CD14-positive monocyte (primary cell): ENCODE results near the gene MACROD2. TPM values are rescaled to one million over a fixed set of nuclear protein-coding genes. Genes with fewer than 3 reads are reported as not detected.
"Not testable (repeated sequence)": the region's sequence is repeated elsewhere in the genome, so short reads cannot be mapped to it uniquely, and the experiment has no call there.

Experiments used
- DNase-seq, 3 donors: peaks; one replicate each; pipeline ENCODE4 v3.0.0-alpha.2; 2011 to 2022
- H2AFZ ChIP-seq: 2 replicates; pipeline ENCODE4 v1.6.0; 2012; ENCODE audit warnings: mild to moderate bottlenecking, low read depth, low read length, inconsistent platforms; ENCODE audit not compliant: insufficient read depth, poor library complexity, severe bottlenecking
- H3K27ac ChIP-seq, 2 donors: 1 replicate in 1 of 2; 2 replicates in 1 of 2; pipeline ENCODE4 v1.5.1; 2012 to 2013; ENCODE audit warnings: low read length in 2 of 2, control low read depth in 1 of 2, inconsistent platforms in 1 of 2, low read depth in 1 of 2, mild to moderate bottlenecking in 1 of 2
- H3K27me3 ChIP-seq, 2 donors: one replicate each; pipeline versions ENCODE4 v1.6.0 to v1.6.1; 2011 to 2013; ENCODE audit warnings: low read length in 2 of 2; ENCODE audit not compliant: control insufficient read depth in 2 of 2, insufficient read depth in 2 of 2
- H3K36me3 ChIP-seq, 2 donors: replicated peaks in 1 of 2; 1 replicate in 1 of 2; 2 replicates in 1 of 2; pipeline versions ENCODE4 v1.5.1 to v1.6.1; 2012 to 2013; ENCODE audit warnings: low read length in 2 of 2, control low read depth in 1 of 2, inconsistent platforms in 1 of 2, mild to moderate bottlenecking in 1 of 2; ENCODE audit not compliant: insufficient read depth in 2 of 2, control insufficient read depth in 1 of 2
- H3K4me1 ChIP-seq, 2 donors: 1 replicate in 1 of 2; 2 replicates in 1 of 2; pipeline versions ENCODE4 v1.5.1 to v1.6.1; 2012 to 2013; ENCODE audit warnings: low read length in 2 of 2, control low read depth in 1 of 2, inconsistent platforms in 1 of 2, mild to moderate bottlenecking in 1 of 2, moderate library complexity in 1 of 2; ENCODE audit not compliant: insufficient read depth in 2 of 2, control insufficient read depth in 1 of 2
- H3K4me2 ChIP-seq: replicated peaks from 2 replicates; pipeline ENCODE3; 2012; ENCODE audit warnings: low read length, moderate library complexity, mild to moderate bottlenecking; ENCODE audit not compliant: poor library complexity, severe bottlenecking; ENCODE audit errors: extremely low read depth
- H3K4me3 ChIP-seq, 3 experiments: fragments of 200-600 bp in 1 of 3; sonication (generic) in 1 of 3; replicated peaks in 1 of 3; 1 replicate in 2 of 3; 2 replicates in 1 of 3; pipeline ENCODE4 v1.5.1; 2011 to 2013; ENCODE audit warnings: low read length in 3 of 3, mild to moderate bottlenecking in 3 of 3, control low read depth in 2 of 3, low read depth in 2 of 3, inconsistent platforms in 1 of 3, moderate library complexity in 1 of 3
- H3K79me2 ChIP-seq: 2 replicates; pipeline ENCODE4 v1.6.0; 2012; ENCODE audit warnings: mild to moderate bottlenecking, control low read depth, inconsistent platforms, low read length, moderate library complexity; ENCODE audit not compliant: insufficient read depth
- H3K9ac ChIP-seq: 2 replicates; pipeline ENCODE4 v1.6.0; 2017; ENCODE audit warnings: low read length, mild to moderate bottlenecking; ENCODE audit not compliant: insufficient read depth, poor library complexity, severe bottlenecking
- H3K9me3 ChIP-seq, 2 donors: replicated peaks in 1 of 2; 1 replicate in 1 of 2; 2 replicates in 1 of 2; pipeline versions ENCODE4 v1.5.1 to v1.6.1; 2012 to 2013; ENCODE audit warnings: low read length in 2 of 2, control low read depth in 1 of 2; ENCODE audit not compliant: control insufficient read depth in 1 of 2, insufficient read depth in 1 of 2
- H4K20me1 ChIP-seq: 2 replicates; pipeline ENCODE4 v1.6.0; 2012; ENCODE audit warnings: mild to moderate bottlenecking, low read length, control low read depth, moderate library complexity; ENCODE audit not compliant: insufficient read depth
- H3K27ac Mint-ChIP-seq, 7 donors: one replicate each; pipeline ENCODE4 v1.8.0; 2020; ENCODE audit warnings: mild to moderate bottlenecking in 7 of 7, mixed read lengths in 7 of 7, moderate library complexity in 6 of 7, inconsistent platforms in 2 of 7
- H3K27me3 Mint-ChIP-seq, 3 donors: one replicate each; pipeline ENCODE4 v1.8.0; 2021 to 2022; ENCODE audit warnings: low read depth in 3 of 3, mild to moderate bottlenecking in 3 of 3, mixed read lengths in 3 of 3, moderate library complexity in 3 of 3, inconsistent platforms in 1 of 3
- H3K36me3 Mint-ChIP-seq, 2 donors: one replicate each; pipeline ENCODE4 v1.8.0; 2020; ENCODE audit warnings: mixed read lengths in 2 of 2, inconsistent platforms in 1 of 2, mild to moderate bottlenecking in 1 of 2
- H3K4me1 Mint-ChIP-seq: one replicate; pipeline ENCODE4 v1.8.0; 2020; ENCODE audit warnings: mild to moderate bottlenecking, mixed read lengths
- H3K4me3 Mint-ChIP-seq, 2 donors: one replicate each; pipeline ENCODE4 v1.8.0; 2020; ENCODE audit warnings: mild to moderate bottlenecking in 2 of 2, mixed read lengths in 2 of 2, moderate library complexity in 1 of 2
- H3K9me3 Mint-ChIP-seq, 7 donors: one replicate each; pipeline ENCODE4 v1.8.0; 2020 to 2022; ENCODE audit warnings: mixed read lengths in 7 of 7, mild to moderate bottlenecking in 6 of 7, moderate library complexity in 6 of 7, inconsistent platforms in 2 of 7
- WGBS: methylation state at CpG from one replicate; pipeline ENCODE4 v1.1.5; 2013; ENCODE audit warnings: missing lambda C conversion rate; ENCODE audit not compliant: insufficient coverage; 5-methylcytosine and 5-hydroxymethylcytosine counted together
- intact Hi-C, 2 donors: fragments of 100-400 bp; cut with micrococcal nuclease; formaldehyde crosslinking; loops; one replicate each; pipeline versions ENCODE4 v1.15.0 to v1.15.1; 2023
- polyA plus RNA-seq, 3 donors: library from polyadenylated mRNA; depleted of rRNA in 1 of 3; unstranded in 2 of 3; stranded (reverse) in 1 of 3; fragments of 300-500 nt in 2 of 3; fragments of >200 nt in 1 of 3; fragmentation: Illumina TruSeq in 2 of 3; gene quantifications; 1 replicate in 2 of 3; 2 replicates in 1 of 3; pipeline ENCODE4 v1.2.3, GENCODE V29; 2012 to 2021
- TF ChIP-seq, protein P1 (sequence below): fragments of 200-600 bp; IDR thresholded peaks from one replicate; pipeline ENCODE4 v1.8.0; 2022; ENCODE audit warnings: antibody characterized with exemption, mild to moderate bottlenecking

The MACROD2 gene
- polyA plus RNA-seq, 3 donors = 0.23 TPM; not detected in 2

DNA sequence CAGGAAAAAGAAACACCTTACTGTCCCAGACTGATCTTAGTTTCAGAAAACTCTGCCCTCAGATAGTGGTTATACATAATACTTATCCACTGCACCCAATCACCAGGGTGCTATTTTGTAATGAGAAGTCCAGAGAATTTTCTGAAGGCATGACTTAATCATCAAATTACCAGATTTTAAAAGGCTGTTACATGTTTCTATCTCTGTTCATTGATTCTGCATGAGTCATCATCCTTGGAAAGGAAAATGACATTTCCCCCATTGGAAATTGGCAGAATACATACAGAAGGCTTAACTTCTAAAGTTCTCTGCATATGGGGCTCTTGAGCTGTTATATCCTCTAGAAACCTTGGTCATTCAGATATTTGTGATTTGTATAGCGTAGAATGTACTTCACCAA, 930.0 kb downstream of the MACROD2 start:
- H4K20me1 ChIP-seq = no peaks in the 10 kb centered on the region
- no peaks in the 10 kb centered on the region for H3K27me3 ChIP-seq
- no CpG with 5 or more reads among the region's 1 CpG for WGBS
- no peak overlapping the region for H2AFZ ChIP-seq
- no peaks in the 10 kb centered on the region for H3K27me3 Mint-ChIP-seq
- H3K36me3 ChIP-seq = no peaks in the 10 kb centered on the region
- H3K9ac ChIP-seq = no peak overlapping the region
- no peak overlapping the region for H3K4me2 ChIP-seq
- peaks cover 0 to 14% (median 4%) of the 10 kb centered on the region in 7 donors for H3K9me3 Mint-ChIP-seq
- TF ChIP-seq, protein P1, sequence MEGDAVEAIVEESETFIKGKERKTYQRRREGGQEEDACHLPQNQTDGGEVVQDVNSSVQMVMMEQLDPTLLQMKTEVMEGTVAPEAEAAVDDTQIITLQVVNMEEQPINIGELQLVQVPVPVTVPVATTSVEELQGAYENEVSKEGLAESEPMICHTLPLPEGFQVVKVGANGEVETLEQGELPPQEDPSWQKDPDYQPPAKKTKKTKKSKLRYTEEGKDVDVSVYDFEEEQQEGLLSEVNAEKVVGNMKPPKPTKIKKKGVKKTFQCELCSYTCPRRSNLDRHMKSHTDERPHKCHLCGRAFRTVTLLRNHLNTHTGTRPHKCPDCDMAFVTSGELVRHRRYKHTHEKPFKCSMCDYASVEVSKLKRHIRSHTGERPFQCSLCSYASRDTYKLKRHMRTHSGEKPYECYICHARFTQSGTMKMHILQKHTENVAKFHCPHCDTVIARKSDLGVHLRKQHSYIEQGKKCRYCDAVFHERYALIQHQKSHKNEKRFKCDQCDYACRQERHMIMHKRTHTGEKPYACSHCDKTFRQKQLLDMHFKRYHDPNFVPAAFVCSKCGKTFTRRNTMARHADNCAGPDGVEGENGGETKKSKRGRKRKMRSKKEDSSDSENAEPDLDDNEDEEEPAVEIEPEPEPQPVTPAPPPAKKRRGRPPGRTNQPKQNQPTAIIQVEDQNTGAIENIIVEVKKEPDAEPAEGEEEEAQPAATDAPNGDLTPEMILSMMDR = no peak
- no peak overlapping the region for H3K27ac ChIP-seq
- H3K36me3 Mint-ChIP-seq = no peaks in the 10 kb centered on the region
- no peaks in the 10 kb centered on the region for H3K4me1 ChIP-seq
- intact Hi-C loops = no loop called here
- H3K4me1 Mint-ChIP-seq = no peaks in the 10 kb centered on the region
- no peaks in the 10 kb centered on the region for H3K79me2 ChIP-seq
- peaks cover 5 to 8% of the 10 kb centered on the region in 2 donors for H3K9me3 ChIP-seq
- no peak overlapping the region for H3K4me3 ChIP-seq
- no peak overlapping the region for H3K4me3 Mint-ChIP-seq
- no peak overlapping the region for H3K27ac Mint-ChIP-seq
- no peak for DNase-seq

DNA sequence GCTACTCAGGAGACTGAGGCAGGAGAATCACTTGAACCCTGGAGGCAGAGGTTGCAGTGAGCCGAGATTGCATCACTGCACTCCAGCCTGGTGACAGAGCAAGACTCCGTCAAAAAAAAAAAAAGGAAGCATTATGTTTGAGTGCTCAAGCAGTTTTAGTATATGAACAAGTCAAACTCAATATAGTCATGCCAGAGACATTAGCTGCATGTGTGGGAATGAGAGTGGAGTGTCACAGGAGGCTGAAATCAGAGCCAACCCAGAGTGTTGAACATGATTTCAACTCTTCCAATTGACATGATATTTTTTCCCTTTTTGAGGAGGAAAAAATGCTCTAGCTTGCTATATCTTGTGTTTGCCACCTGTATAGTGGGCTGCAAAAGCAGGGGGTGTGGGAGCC, 931.1 kb downstream of the MACROD2 start:
- H3K9ac ChIP-seq, H3K79me2 ChIP-seq, H3K27me3 Mint-ChIP-seq, H2AFZ ChIP-seq, H3K36me3 ChIP-seq, H4K20me1 ChIP-seq, H3K27ac ChIP-seq, H3K4me1 Mint-ChIP-seq, H3K4me1 ChIP-seq, H3K27me3 ChIP-seq, H3K27ac Mint-ChIP-seq, DNase-seq, H3K4me3 ChIP-seq, H3K9me3 ChIP-seq, H3K4me3 Mint-ChIP-seq, H3K4me2 ChIP-seq, H3K36me3 Mint-ChIP-seq, intact Hi-C loops: not testable (repeated sequence)
- peaks cover 0 to 14% (median 4%) of the 10 kb centered on the region in 7 donors for H3K9me3 Mint-ChIP-seq
- WGBS = 63% methylated on average over 2 of the region's 2 CpGs
